HG02852 (cell line): Measurements from ENCODE around the gene SH3BGRL2.
"Not testable (repeated sequence)": the region's sequence is repeated elsewhere in the genome, so short reads cannot be mapped to it uniquely, and the experiment has no call there.

Experiments used
- ATAC-seq: cut with Tn5 transposase; IDR thresholded peaks from one replicate; pipeline ENCODE4 v1.9.1; 2021; ENCODE audit warnings: mild to moderate bottlenecking, moderate library complexity; ENCODE audit not compliant: unreplicated experiment

The SH3BGRL2 gene

GRCh38 chr6:79734374-79734773 lies 103.2 kb downstream of the SH3BGRL2 start:
- ATAC-seq: no peak

- ATAC-seq: no peak
These were observed 104.1 kb downstream of the SH3BGRL2 start for GRCh38 chr6:79735183-79735582.

DNA sequence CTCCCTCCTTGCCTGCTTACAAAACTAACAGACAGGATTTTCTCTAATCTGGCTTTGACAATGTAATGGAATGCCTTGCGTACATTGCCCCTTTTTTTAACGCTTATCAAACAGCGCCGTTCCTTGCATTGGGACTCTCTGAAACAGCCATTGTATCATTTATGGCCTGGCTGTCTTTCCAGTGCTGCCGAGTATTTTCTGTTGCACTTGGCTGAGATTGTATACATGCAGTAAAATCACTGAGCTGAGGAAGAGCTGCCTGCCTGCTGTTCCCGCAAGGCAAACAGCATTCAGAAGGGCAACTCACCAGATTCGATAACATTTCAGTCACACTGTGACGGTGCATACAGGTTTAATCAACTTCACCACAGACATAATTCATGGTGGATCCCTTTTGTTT lies 106.0 kb downstream of the SH3BGRL2 start:
- ATAC-seq: no peak

DNA sequence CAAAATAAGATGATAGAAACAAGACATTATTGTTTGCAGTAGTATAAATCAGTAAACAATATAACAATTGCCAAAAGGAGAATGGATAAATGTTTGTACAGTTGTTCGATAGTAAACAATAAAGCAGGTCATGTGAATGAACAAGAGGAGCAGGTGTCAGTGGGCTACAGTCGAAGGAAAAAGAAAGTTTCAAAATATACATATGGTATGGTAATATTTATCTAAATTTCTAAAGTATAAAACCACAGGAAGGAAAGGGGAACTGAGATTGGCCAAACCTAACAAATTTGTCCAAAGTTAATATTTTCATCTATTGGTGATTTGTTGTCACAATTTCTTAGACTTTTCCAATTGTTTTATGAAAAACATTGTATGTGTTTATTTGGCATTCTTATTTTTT lies 110.9 kb downstream of the SH3BGRL2 start:
- no peak for ATAC-seq

GRCh38 chr6:79745282-79745681 lies 114.2 kb downstream of the SH3BGRL2 start:
- not testable (repeated sequence) for ATAC-seq

GRCh38 chr6:79746325-79746724 lies 115.2 kb downstream of the SH3BGRL2 start:
- not testable (repeated sequence) for ATAC-seq

DNA sequence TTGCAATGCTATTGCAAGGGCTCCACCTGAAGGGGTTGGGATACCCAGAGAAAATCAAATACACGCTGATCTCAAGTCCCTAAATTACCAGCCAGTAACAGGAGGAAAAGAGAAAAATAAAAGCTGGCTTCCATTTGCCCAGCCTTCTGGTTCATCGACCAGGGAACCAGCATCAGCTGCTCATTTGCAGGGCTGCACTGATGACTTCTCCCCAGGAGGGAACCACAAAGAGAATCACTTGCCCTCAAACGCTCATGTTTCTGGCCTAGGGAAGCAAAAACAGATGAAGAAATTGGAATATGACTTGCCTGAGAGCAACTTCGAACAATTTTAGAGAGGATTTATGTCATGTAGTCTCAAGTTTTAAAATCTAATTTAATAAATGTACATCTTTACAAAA lies 119.7 kb downstream of the SH3BGRL2 start:
- ATAC-seq: no peak
